GM19023 (cell line): Measurements from ENCODE around the gene GPRC5C.
"Not testable (repeated sequence)": the region's sequence is repeated elsewhere in the genome, so short reads cannot be mapped to it uniquely, and the experiment has no call there.

Experiments
- ATAC-seq: cut with Tn5 transposase; IDR thresholded peaks from one replicate; pipeline ENCODE4 v1.9.1; 2021; ENCODE audit warnings: mild to moderate bottlenecking, moderate library complexity; ENCODE audit not compliant: unreplicated experiment

Gene GPRC5C

DNA sequence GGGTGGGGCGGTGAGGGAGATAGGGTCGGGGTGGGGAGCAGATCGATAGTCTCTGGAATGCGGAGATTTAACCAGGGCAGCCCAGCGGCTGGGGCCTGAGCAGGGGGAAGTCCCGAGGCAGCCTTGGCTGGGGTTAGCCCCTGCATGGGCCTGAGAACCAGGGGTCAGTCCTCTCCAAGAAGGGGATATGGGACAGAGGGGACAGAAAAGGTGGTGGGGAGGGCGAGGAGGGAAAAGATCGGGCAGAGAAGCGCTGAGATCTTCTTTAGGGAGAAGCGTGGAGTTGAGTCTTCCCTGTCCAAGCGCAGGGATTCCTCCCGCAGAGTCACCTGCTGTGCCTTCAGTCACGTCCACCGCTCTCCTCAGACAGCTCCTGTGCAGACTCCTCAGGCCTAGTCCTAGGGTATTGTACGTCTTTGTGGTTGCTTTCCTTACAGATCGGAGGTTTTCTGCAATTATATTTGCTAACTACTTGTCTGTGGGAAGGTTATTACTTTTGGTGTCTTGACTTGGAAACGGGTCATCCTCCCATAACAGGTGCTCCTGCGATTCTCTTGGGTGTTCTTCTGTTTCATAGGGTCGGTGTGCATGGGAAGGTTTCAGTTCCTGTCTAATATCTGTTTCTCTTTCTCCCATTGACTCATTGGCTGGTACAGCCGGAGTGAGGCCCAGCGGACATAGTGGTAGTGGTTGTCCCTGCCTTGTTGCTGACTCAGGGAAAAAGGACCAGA lies 35.5 kb downstream of the GPRC5C start:
- ATAC-seq: peak; percentile 66

- no peak for ATAC-seq
These were observed 39.5 kb downstream of the GPRC5C start for GRCh38 chr17:74471341-74471740.

DNA sequence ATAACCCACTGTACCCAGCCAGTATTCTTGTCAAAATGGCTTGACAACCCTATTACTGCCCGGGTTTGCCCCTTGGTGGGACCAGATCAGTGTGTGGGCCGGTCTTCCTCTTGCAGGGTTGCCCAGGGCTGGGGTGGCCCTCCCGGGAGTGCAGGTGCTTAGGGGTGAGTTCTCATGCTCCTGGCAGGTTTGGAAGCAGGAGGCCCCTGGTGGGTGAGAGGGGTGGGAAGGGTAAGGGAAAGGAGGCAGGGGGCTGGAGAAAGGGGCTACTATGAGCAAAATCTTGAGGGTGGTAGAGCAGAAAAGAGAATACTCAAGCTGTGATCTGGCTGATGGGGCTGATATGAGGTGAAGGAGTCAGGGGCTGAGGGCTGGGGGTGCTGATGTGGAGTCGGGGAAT lies 41.0 kb downstream of the GPRC5C start:
- no peak for ATAC-seq

- ATAC-seq: no peak
These were observed 41.4 kb downstream of the GPRC5C start for GRCh38 chr17:74473294-74473693.

DNA sequence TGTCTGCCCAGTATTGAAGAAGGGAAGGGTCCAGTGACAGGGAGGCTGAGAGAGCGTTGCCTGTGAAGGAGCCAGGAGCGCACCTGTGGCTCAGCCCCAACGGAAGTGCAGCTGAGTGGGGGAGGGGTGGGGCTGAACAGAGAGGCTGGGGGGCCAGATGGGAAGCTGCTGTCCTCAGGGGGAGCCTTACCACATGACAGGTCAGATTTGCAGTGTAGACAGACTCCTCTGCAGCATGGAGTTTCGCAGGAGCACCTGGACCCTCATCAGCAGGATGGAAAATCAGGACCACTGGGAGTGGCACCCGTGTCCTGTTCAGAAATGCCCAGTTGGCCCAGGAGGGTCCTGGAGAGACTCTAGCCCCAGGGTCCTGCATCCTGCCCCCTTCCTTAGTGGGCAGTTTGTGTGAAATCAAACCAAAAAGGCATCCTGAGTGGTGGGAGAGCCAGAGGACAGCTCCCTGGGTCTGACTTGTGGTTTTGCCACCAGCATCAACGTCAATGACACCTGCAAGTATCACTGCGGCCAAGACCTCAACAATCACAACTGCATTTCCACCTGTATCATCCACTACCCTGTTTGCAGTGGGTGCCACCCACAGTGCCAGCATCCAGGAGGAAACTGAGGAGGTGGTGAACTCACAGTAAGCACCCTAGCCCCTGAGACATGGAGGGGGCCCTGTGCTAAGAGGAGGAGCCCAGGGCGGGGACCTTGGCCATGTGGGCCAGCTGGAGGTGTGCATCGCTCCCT lies 42.3 kb downstream of the GPRC5C start:
- ATAC-seq: no peak

- ATAC-seq: no peak
These were observed 43.3 kb downstream of the GPRC5C start for GRCh38 chr17:74475189-74475588.

DNA sequence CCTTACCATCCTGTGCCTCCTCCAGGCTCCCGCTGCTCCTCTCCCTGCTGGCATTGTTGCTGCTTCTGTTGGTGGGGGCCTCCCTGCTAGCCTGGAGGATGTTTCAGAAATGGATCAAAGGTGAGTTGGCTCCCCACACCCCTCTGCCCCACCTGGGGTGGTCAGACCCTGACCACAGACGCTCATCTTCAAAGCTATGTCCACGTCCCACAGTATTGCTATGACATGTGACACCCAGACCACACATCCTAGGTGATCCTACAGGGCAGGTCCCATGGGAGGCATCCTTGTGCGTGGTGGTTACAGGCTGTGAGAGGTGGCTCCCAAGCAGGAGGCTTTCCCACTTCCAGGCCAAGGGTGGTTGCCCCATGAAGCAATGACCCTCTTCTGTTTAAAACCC lies 45.5 kb downstream of the GPRC5C start:
- ATAC-seq: no peak

- no peak for ATAC-seq
These were observed 46.7 kb downstream of the GPRC5C start for GRCh38 chr17:74478420-74479100.

DNA sequence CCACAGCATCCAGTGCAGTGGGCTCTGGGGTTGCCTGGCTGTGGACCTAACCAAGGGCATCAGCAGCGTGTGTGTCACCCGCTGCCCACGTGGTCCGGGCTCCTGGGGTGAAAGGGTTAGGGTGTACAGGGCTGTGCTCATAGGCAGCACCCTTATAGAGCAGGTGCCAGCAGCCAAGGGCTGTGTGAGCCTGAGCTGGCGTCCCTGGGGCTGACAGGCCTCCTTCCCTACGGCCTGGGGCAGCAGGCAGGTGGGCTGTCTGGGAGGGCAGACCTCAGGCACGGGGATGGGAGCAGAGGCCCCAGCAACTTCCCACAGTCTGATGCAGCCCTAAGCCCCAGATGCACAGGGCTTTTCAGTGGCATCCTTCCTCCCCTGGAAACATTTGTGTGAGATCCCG lies 48.4 kb downstream of the GPRC5C start:
- ATAC-seq: no peak

DNA sequence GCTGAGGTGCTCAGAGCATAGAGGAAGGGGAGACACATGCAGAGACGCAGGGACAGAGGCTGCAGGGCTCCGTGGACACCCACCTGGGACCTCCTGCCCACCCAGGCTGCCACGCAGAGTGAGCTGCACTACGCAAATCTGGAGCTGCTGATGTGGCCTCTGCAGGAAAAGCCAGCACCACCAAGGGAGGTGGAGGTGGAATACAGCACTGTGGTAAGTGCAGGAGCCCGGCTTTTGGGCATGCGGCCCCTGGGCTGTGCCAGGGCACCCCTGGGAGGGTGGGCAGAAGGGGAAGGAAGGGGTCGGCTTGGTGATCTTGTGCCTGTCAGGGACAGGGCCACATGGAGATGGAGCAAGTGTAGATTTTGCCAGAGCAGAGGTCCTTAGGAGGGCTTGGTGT lies 49.7 kb downstream of the GPRC5C start:
- ATAC-seq: no peak

DNA sequence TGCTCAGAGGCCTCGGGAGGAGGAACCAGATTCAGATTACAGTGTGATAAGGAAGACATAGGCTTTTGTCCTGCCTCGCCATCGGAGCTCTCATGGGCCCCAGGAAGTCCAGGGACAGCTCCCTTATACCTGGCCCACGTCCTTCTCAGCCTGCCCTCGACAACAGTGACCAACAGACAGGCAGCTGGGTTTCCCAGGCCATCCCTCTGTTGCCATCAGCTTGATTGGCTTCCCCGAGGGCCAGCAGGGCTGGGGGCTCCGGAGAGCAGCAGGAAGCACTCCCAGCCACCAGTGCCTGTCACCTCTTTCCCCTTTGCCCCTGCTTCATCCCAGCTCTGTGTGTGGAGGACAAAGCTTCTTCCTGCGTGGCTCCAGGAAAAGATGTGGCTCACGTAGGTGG lies 52.2 kb downstream of the GPRC5C start:
- no peak for ATAC-seq

DNA sequence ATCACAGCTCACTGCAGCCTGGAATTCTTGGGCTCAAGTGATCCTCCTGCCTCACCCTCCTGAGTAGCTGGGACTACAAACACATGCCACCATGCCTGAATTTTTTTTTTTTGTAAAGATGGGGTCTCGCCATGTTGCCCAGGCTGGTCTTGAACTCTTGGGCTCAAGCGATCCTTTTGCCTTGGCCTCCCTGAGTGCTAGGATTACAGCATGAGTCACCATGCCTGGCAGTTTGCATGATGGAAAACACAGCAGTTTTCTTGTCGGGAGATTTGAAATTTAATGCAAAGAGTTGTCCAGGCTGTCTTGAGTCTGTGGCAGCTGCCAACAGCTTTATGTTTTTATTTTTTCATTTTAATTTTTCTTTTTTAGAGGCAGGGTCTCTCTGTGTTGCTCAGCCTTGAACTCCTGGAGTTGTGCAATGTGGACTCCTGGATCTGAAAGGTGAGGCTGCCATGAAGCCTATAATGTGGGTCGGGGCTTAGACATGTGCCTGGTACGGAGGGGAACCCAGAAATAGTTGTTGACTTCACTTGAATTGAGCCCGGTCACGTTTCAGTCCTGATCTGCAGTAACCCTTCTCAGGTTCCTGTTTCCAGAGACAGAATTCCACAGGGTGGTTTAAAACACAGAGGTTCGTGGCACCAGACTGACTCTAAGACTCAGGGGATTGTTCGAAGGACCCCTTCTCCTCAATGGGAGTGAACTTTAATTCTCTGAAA lies 53.3 kb downstream of the GPRC5C start:
- no peak for ATAC-seq

- no peak for ATAC-seq
These were observed 54.0 kb downstream of the GPRC5C start for GRCh38 chr17:74485841-74486240.

- not testable (repeated sequence) for ATAC-seq
These were observed 56.4 kb downstream of the GPRC5C start for GRCh38 chr17:74488276-74488675.

GRCh38 chr17:74490716-74491115 lies 58.8 kb downstream of the GPRC5C start:
- no peak for ATAC-seq

DNA sequence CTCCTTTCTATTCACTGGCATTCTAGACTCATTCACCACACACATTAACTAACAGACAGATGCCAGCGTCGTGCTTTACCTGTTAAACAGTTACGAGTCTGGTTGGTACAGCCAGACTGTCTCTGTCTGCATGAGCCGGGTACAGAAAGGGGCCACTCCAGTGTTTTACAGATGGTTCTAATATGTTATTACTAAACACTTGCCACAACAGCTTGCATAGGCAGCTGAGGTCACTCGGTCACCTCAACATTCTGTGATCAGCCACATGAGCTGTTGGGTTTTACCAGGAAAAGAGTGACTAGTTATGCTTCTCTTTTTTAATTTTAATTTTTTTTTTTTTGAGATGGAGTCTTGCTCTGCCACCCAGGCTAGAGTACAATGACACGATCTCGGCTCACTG lies 59.7 kb downstream of the GPRC5C start:
- ATAC-seq: no peak

GRCh38 chr17:74493331-74493833 lies 61.5 kb downstream of the GPRC5C start:
- ATAC-seq: no peak
